Smooth muscle cell (in vitro differentiated cells): ENCODE results near the gene DDX25. TPM values are rescaled to one million over a fixed set of nuclear protein-coding genes. Genes with fewer than 3 reads are reported as not detected.

Experiments
- DNase-seq: peaks from one replicate; lab custom pipeline; 2025; ENCODE audit not compliant: unreplicated experiment; lab: John Stamatoyannopoulos, UW
- H2AFZ ChIP-seq: fragments of 200-600 bp; sonication (generic); 2 replicates; pipeline ENCODE4 v1.6.0; 2016; ENCODE audit warnings: antibody characterized with exemption, low read depth, mild to moderate bottlenecking
- H3F3A ChIP-seq: fragments of 200-600 bp; sonication (generic); 2 replicates; pipeline ENCODE4 v1.6.0; 2017; ENCODE audit warnings: antibody characterized with exemption, low read depth
- H3K27ac ChIP-seq: fragments of 200-600 bp; sonication (generic); 2 replicates; pipeline ENCODE4 v1.5.1; 2016; ENCODE audit warnings: low read depth, mild to moderate bottlenecking
- H3K27me3 ChIP-seq: fragments of 200-600 bp; sonication (generic); 2 replicates; pipeline ENCODE4 v1.6.1; 2016; ENCODE audit warnings: low read depth, mild to moderate bottlenecking
- H3K36me3 ChIP-seq: fragments of 200-600 bp; sonication (generic); 2 replicates; pipeline ENCODE4 v1.5.1; 2016; ENCODE audit warnings: low read depth
- H3K4me1 ChIP-seq: fragments of 200-600 bp; sonication (generic); 2 replicates; pipeline ENCODE4 v1.5.1; 2016; ENCODE audit warnings: low read depth
- H3K4me2 ChIP-seq: fragments of 200-600 bp; sonication (generic); 2 replicates; pipeline ENCODE4 v1.6.0; 2016; ENCODE audit warnings: mild to moderate bottlenecking
- H3K4me3 ChIP-seq: fragments of 200-600 bp; sonication (generic); 2 replicates; pipeline ENCODE4 v1.5.1; 2016; ENCODE audit warnings: mild to moderate bottlenecking
- H3K79me2 ChIP-seq: fragments of 200-600 bp; sonication (generic); 2 replicates; pipeline ENCODE4 v1.6.0; 2016; ENCODE audit warnings: low read depth, mild to moderate bottlenecking
- H3K9ac ChIP-seq: fragments of 200-600 bp; sonication (generic); 2 replicates; pipeline ENCODE4 v1.6.0; 2016; ENCODE audit warnings: low read depth
- H3K9me3 ChIP-seq: fragments of 200-600 bp; sonication (generic); replicated peaks from 2 replicates; pipeline ENCODE4 v1.5.1; 2016; ENCODE audit warnings: low read depth
- H4K20me1 ChIP-seq: fragments of 200-600 bp; sonication (generic); 2 replicates; pipeline ENCODE4 v1.6.0; 2016; ENCODE audit warnings: low read depth
- CTCF ChIP-seq: fragments of 200-600 bp; sonication (generic); IDR thresholded peaks from 2 replicates; pipeline ENCODE4 v1.5.1; 2017; ENCODE audit warnings: borderline replicate concordance, mild to moderate bottlenecking, antibody characterized with exemption; ENCODE audit not compliant: insufficient read depth, poor library complexity, severe bottlenecking
- WGBS: methylation state at CpG from one replicate; pipeline ENCODE4 v1.1.7; 2016; ENCODE audit warnings: low lambda C conversion rate; 5-methylcytosine and 5-hydroxymethylcytosine counted together
- polyA plus RNA-seq: library from polyadenylated mRNA; unstranded; fragments of >200 nt; fragmentation: Nextera tagmentation; extraction: Ambion mirVana; gene quantifications from 2 replicates; pipeline ENCODE4 v1.2.1, GENCODE V29; 2016
- total RNA-seq: library from RNA; depleted of rRNA; stranded (reverse); fragments of >200 nt; gene quantifications from 2 replicates; pipeline ENCODE4 v1.2.3, GENCODE V29; 2014

The DDX25 gene
- total and polyA plus RNA-seq, 2 experiments from 2014 or later, result 0.09 TPM; not detected in 1

GRCh38 chr11:125887373-125888324 lies 16.7 kb upstream of the DDX25 start, which contains the start of gene HYLS1:
Gene HYLS1, plus strand, starts transcription at chr11:125887668. Its CDS starts 11,701 bp downstream, at chr11:125899369.
- Histone ChIP-seq H3F3A (no peaks in the 10 kb centered on the region), H3K4me3 (peak within 1 kb of the TSS; percentile 72), H3K9me3 (no peaks in the 10 kb centered on the region), H3K9ac (peak within 1 kb of the TSS; percentile 62), H3K79me2 (peaks cover 6% of the 10 kb centered on the region), H3K36me3 (no peaks in the 10 kb centered on the region), H3K4me1 (peaks cover 5% of the 10 kb centered on the region), H2AFZ (peak within 1 kb of the TSS; percentile 87), H3K4me2 (peak within 1 kb of the TSS; percentile 91), H4K20me1 (peaks cover 3% of the 10 kb centered on the region), H3K27ac (peak within 1 kb of the TSS; percentile 28), H3K27me3 (no peaks in the 10 kb centered on the region)
- no peak for TF ChIP-seq CTCF
- DNase-seq, result peak; percentile 88
- WGBS, result 4% methylated on average over 87 of the region's 91 CpGs

GRCh38 chr11:125890447-125891100 lies 13.7 kb upstream of the DDX25 start:
- H3K4me2 ChIP-seq, result no peak overlapping the region
- no peak overlapping the region for H3K27ac ChIP-seq
- H3K4me3 ChIP-seq, result no peak overlapping the region
- WGBS, result 70% methylated on average over 3 of the region's 3 CpGs
- no peak for TF ChIP-seq CTCF
- no peaks in the 10 kb centered on the region for H3K36me3 ChIP-seq
- H3K4me1 ChIP-seq, result peaks cover 5% of the 10 kb centered on the region
- no peak overlapping the region for H2AFZ ChIP-seq
- no peaks in the 10 kb centered on the region for H3K27me3 ChIP-seq
- no peak overlapping the region for H3K9ac ChIP-seq
- H3K9me3 ChIP-seq, result no peaks in the 10 kb centered on the region
- no peak for DNase-seq
- peaks cover 6% of the 10 kb centered on the region for H3K79me2 ChIP-seq
- peaks cover 5% of the 10 kb centered on the region for H4K20me1 ChIP-seq
- no peaks in the 10 kb centered on the region for H3F3A ChIP-seq

- Histone ChIP-seq H3K4me2 (no peak overlapping the region), H3K27ac (no peak overlapping the region), H3K4me3 (no peak overlapping the region), H2AFZ (no peak overlapping the region), H3K9ac (no peak overlapping the region), H3K36me3 (no peaks in the 10 kb centered on the region), H3K27me3 (no peaks in the 10 kb centered on the region), H4K20me1 (peaks cover 12% of the 10 kb centered on the region), H3K9me3 (no peaks in the 10 kb centered on the region), H3F3A (no peaks in the 10 kb centered on the region), H3K79me2 (peaks cover 8% of the 10 kb centered on the region), H3K4me1 (peaks cover 5% of the 10 kb centered on the region)
- DNase-seq, result no peak
- no peak for TF ChIP-seq CTCF
Measured at GRCh38 chr11:125892071-125892470, 12.2 kb upstream of the DDX25 start.
